Measurements from ENCODE around the gene FMN2. TPM values are rescaled to one million over a fixed set of nuclear protein-coding genes. Genes with fewer than 3 reads are reported as not detected.

The FMN2 gene
- total RNA-seq, 4 donors from 2014 or later = 0.11 to 0.89 TPM; not detected in 2

- no peak overlapping the region for H3K4me3 ChIP-seq
- H3K36me3 ChIP-seq = no peaks in the 10 kb centered on the region
- H3K27ac ChIP-seq = no peak overlapping the region
- no peaks in the 10 kb centered on the region for H3K9me3 ChIP-seq
- no peak for DNase-seq (ENCODE audit: low spot score in 2 of 2)
- WGBS = 28% methylated on average over 6 of the region's 6 CpGs
- no peaks in the 10 kb centered on the region for H3K4me1 ChIP-seq
- TF ChIP-seq CTCF (IDR thresholded peaks at IDR 0.05) (peak in 1 of 2 donors; percentile 10), POLR2AphosphoS5 (IDR thresholded peaks at IDR 0.05) (no peak)
- H3K27me3 ChIP-seq = peaks cover 4% of the 10 kb centered on the region
These were observed 99.3 kb downstream of the FMN2 start for GRCh38 chr1:240190881-240191401.

- Histone ChIP-seq H3K9me3 (no peaks in the 10 kb centered on the region), H3K4me1 (no peaks in the 10 kb centered on the region), H3K4me3 (no peak overlapping the region), H3K36me3 (no peaks in the 10 kb centered on the region), H3K27me3 (no peaks in the 10 kb centered on the region), H3K27ac (no peak overlapping the region)
- TF ChIP-seq CTCF (IDR thresholded peaks at IDR 0.05) = no peak
- no peak for TF ChIP-seq EP300 (IDR thresholded peaks at IDR 0.05)
- no peak for TF ChIP-seq POLR2AphosphoS5 (IDR thresholded peaks at IDR 0.05)
- TF ChIP-seq POLR2A (IDR thresholded peaks at IDR 0.05) = no peak
- DNase-seq (ENCODE audit: low spot score in 2 of 2) = no peak
- 57% methylated on average over 2 of the region's 2 CpGs for WGBS
These were observed 101.2 kb downstream of the FMN2 start for GRCh38 chr1:240192851-240193250.

GRCh38 chr1:240193679-240194078 lies 102.0 kb downstream of the FMN2 start:
- DNase-seq (ENCODE audit: low spot score in 2 of 2) = no peak
- H3K27ac ChIP-seq = no peak overlapping the region
- H3K9me3 ChIP-seq = no peaks in the 10 kb centered on the region
- no peaks in the 10 kb centered on the region for H3K36me3 ChIP-seq
- H3K4me3 ChIP-seq = no peak overlapping the region
- no peaks in the 10 kb centered on the region for H3K4me1 ChIP-seq
- 57% methylated on average over 3 of the region's 3 CpGs for WGBS
- no peaks in the 10 kb centered on the region for H3K27me3 ChIP-seq
- no peak for TF ChIP-seq POLR2AphosphoS5 (IDR thresholded peaks at IDR 0.05)
- no peak for TF ChIP-seq EP300 (IDR thresholded peaks at IDR 0.05)
- TF ChIP-seq POLR2A (IDR thresholded peaks at IDR 0.05) = no peak

GRCh38 chr1:240194120-240194519 lies 102.4 kb downstream of the FMN2 start:
- 80% methylated on average over 2 of the region's 2 CpGs for WGBS
- no peak overlapping the region for H3K4me3 ChIP-seq
- no peaks in the 10 kb centered on the region for H3K4me1 ChIP-seq
- DNase-seq (ENCODE audit: low spot score in 2 of 2) = no peak
- no peaks in the 10 kb centered on the region for H3K27me3 ChIP-seq
- H3K27ac ChIP-seq = no peak overlapping the region
- no peak for TF ChIP-seq POLR2AphosphoS5 (IDR thresholded peaks at IDR 0.05)
- TF ChIP-seq POLR2A (IDR thresholded peaks at IDR 0.05) = no peak
- TF ChIP-seq EP300 (IDR thresholded peaks at IDR 0.05) = no peak
- no peak for TF ChIP-seq CTCF (IDR thresholded peaks at IDR 0.05)
- H3K36me3 ChIP-seq = no peaks in the 10 kb centered on the region
- no peaks in the 10 kb centered on the region for H3K9me3 ChIP-seq

GRCh38 chr1:240198376-240198775 lies 106.7 kb downstream of the FMN2 start:
- Histone ChIP-seq H3K4me1 (no peaks in the 10 kb centered on the region), H3K27ac (no peak overlapping the region), H3K4me3 (no peak overlapping the region), H3K27me3 (no peaks in the 10 kb centered on the region), H3K36me3 (no peaks in the 10 kb centered on the region), H3K9me3 (peaks cover 9% of the 10 kb centered on the region)
- no peak for TF ChIP-seq EP300 (IDR thresholded peaks at IDR 0.05)
- TF ChIP-seq CTCF (IDR thresholded peaks at IDR 0.05) = no peak
- TF ChIP-seq POLR2A (IDR thresholded peaks at IDR 0.05) = no peak
- TF ChIP-seq POLR2AphosphoS5 (IDR thresholded peaks at IDR 0.05) = no peak
- 96% methylated on average over 4 of the region's 4 CpGs for WGBS
- no peak for DNase-seq (ENCODE audit: low spot score in 2 of 2)
